ENCODE data around the gene CREBBP.
A peak's percentile ranks its signal among the peaks of the same experiment; 100 is the strongest.
"Not testable (repeated sequence)": the region's sequence is repeated elsewhere in the genome, so short reads cannot be mapped to it uniquely, and the experiment has no call there.

Gene CREBBP

DNA sequence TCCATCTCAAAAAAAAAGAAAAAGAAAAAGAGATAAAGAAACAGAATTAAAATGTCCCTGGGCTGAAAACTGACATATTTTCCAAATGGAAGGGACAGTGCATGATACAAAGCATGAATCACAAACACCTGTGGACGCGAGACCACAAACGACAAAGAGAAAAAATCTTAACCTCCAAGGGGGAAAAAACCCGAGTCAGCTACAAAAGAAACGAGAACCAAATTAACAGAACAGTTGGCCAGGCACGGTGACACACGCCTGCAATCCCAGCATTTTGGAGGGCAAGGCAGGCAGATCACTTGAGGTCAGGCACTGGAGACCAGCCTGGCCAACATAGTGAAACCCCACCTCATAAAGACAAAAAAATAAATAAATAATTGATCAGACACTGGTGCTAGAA lies 165.1 kb downstream of the CREBBP start:
- DNase-seq (ENCODE audit: low read depth in 2 of 2), result no peak

DNA sequence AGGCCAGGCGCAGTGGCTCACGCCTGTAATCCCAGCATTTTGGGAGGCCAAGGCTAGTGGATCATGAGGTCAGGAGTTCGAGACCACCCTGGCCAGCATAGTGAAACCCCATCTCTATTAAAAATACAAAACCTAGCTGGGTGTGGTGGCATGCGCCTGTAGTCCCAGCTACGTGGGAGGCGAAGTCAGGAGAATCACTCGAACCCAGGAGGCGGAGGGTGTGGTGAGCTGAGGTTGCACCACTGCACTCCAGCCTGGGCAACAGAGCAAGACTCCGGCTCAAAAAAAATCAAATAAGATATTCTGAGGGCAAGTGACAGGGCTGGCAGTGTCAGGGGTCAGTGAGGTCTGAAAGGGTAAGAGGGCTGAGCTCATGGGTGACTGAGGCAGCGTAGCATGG lies 166.1 kb downstream of the CREBBP start:
- not testable (repeated sequence) for DNase-seq (ENCODE audit: low read depth in 2 of 2)

DNA sequence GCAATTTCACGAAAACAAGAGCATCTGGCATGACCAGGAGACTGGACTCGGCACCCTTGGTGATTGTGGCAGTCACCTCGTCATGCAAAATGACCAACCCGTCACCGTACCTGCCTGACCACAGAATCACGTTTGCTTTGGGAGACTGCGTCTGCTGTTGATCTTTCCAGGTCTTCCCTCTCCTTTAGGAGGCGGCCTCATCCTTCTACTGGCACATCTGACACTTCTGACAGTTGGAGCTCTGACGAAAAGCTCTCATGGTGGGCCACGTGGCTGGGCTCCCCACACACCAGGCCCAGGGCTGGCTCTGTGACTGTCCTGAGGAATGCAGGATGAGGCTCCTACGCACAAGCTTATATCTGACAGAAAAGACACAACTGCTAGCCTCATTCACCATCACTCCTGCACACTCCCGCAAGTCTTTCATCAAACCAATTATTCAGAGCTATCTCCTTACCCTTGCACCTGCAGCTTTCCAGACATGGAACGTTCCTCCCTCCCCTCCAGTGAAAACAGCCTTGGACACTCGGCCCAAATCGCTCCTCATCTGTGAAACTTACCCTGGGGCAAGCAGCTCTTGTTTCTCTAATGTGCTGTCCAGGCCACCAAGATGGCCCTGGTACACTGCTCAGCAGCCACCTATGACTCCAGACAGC lies 166.8 kb downstream of the CREBBP start:
- DNase-seq (ENCODE audit: low read depth in 2 of 2), result no peak

DNA sequence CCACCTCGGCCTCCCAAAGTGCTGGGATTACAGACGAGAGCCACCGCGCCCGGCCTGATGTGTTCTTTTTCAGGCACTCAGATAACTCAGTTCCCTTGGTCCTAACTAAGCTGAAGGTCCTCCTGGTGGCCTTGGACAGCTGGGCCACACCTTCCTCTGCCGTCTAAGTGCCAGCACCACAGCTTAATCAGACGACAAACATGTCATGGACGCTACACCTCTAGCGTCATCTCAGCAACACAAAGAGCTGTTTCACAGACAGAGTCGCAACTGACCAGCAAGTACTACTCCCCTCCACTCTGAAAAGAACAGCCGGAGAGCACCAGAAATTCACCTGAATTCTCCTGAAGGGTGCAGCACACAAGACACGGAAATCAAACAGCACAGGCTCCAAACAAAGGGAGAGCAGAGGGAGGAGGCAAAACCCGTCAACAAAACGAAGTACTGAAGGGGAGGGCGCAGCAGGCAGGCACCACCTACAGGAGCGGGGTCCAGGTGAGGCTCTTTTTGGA lies 167.6 kb downstream of the CREBBP start:
- no peak for DNase-seq (ENCODE audit: low read depth in 2 of 2)

DNA sequence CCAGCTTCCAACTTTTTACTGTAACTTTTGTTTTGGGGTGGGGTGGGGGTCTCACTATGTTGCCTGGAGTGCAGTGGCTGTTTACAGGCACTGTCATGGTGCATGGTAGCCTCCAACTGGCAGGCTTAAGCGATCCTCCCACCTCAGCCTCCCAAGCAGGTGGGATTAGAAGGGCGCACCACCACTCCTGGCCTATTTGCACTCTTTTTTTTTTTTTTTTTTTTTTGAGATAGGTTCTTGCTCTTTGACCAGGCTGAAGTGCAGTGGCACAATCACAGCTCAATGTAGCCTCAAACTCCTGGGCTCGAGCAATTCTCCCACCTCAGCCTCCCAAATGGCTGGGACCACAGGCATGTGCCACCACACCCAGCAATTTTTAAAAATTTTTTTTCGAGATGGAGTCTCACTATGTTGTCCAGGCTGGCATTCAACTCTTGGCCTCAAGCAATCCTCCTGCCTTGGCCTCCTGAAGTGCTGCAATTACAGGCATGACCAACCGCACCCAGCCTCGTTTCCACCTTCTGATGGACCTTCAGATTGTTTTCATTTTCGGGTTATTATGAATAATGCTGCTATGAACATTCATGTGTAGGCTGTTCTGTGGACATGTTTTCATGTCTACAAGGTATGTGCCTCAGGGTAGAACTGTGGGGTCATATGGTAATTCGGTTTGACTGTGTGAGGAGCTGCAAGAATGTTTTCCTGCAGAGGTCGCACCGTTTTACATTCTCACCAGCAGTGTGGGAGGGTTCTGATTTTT lies 174.1 kb downstream of the CREBBP start:
- no peak for DNase-seq (ENCODE audit: low read depth in 2 of 2)

DNA sequence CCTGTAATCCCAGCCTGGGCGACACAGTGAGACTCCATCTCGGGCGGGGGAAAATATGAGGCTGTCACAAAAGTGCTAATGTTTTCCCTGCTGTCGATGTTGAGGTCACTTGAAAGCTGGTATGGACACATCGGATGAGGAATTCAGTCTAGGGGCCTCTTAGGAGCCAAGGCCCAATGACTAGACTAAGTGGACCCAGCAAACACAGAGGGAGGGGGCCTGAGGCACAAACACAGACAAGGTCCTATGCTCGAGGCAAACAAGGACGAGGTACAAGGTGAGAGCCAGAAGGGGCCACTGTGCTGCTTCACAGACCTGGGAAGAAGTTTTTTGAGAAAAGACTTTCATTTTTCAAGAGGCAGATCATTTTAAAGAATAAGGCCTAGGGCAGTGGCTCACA lies 178.4 kb downstream of the CREBBP start:
- DNase-seq (ENCODE audit: low read depth in 2 of 2), result no peak

DNA sequence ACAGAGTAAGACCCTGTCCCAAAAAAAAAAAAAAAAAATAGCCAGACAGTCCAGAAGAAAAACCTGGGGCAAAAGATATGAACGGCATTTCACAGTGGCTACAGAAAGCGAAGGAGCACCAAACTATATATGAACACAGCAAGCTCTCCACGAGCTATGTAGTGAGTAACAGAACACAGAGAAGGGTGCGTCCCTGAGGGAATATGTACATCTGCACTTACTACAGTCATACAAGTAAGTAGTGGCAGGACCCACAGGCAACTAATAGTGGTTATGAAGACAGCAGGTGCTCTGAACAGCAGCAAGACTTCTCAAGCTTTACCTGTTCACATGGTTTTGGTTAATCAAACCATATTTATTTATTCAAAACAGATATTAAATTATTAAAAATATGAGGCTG lies 179.0 kb downstream of the CREBBP start:
- no peak for DNase-seq (ENCODE audit: low read depth in 2 of 2)

DNA sequence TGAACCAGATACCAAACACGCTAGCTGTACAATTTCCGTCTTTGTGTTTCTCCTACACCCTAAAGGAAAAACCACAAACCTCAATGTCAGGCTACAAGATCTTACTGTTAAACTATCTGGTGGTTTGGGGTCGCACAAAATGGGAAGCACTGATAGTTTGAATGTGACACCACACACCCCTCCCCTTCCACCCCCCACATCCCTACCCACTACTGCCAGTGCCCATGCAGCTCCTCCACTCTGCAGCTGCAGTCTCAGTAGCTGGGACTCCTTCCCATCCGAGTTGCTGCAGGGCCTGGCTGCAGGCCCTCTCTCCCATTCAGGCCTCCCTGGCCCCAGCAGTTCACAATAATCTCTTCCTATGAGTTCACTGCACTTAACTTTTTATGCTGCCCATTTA lies 181.6 kb downstream of the CREBBP start:
- no peak for DNase-seq (ENCODE audit: low read depth in 2 of 2)

DNA sequence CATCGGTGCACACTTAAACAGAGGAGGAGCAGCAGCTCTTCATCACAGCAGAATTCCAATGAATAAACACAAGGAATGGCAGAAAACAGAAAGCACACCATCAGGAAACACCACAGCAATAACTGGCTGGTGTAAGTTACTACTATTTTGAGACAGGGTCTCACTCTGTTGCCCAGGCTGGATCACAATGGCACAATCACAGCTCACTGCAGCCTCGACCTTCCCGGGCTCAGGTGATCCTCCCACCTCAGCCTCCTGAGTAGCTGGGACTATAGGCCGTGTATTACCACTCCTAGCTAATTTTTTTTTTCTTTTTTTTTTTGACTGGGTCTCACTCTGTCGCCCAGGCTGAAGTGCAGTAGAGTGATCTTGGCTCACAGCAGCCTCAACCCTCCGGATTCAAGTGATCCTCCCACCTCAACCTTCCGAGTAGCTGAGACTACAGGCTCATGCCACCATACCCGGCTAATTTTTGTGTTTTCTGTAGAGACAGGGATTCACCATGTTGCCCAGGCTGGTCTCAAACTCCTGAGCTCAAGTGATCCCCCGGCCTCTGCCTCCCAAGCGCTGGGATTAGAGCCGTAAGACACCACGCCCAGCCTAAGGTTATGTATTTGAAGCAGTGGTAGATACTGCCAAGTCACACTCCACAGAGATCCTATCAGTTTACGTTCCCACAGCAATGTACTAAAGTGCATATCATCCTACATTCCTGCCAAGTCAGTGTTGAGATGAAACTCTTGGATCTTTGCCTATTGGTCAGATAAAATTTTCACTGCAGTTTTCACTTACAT lies 183.9 kb downstream of the CREBBP start:
- no peak for DNase-seq (ENCODE audit: low read depth in 2 of 2)

DNA sequence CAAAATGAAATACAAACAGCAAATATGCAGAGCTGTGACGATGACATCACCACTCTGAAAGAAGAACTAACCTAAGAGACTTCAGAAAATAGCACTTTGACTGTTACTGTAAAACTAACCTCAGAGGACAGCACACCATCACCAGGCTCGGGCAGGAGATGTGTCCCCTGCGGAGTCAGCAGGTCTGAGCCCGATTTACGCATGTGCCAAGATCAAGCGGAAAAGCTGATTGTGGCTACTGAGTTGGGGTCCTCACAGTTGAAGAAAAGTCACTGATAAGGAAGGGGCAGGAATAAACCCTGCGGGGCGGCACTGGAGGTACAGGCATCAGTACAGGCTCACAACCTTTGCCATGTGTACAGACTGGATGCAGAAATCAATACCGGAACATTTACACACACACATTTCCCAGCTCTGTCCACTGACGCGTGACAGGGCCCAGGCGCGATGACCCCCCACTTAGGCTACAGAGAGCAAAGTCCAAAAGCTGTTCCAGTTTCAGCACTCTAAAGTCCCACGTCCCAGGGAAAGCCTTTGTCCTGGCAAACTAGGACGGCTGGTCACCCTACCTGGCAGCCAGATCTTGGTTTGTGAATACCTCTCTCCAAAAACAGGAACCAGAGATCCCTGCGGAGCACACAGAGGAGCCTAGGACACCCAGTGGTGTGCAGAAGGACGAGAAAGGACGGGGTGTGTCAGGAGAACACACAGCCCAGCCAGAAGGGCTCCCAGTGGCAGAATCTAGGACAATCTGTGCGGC lies 184.7 kb downstream of the CREBBP start:
- DNase-seq (ENCODE audit: low read depth in 2 of 2), result no peak

DNA sequence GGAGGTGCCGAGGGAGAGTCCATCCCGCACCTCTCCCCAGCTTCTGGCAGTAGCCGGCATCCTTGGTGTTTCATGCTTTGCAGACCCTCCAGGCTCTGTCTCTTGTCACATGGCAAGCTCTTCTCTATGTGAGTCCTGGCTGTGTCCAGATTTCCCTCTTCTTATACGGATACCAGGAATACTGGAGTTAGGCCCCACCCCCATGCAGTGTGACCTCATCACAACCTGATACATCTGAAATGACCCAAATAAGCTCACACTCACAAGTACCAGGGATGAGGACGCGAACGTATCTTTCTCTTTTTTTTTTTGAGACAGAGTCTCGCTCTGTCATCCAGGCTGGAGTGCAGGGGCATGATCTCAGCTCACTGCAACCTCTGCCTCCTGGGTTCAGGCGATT lies 186.5 kb downstream of the CREBBP start:
- DNase-seq (ENCODE audit: low read depth in 2 of 2), result no peak

DNA sequence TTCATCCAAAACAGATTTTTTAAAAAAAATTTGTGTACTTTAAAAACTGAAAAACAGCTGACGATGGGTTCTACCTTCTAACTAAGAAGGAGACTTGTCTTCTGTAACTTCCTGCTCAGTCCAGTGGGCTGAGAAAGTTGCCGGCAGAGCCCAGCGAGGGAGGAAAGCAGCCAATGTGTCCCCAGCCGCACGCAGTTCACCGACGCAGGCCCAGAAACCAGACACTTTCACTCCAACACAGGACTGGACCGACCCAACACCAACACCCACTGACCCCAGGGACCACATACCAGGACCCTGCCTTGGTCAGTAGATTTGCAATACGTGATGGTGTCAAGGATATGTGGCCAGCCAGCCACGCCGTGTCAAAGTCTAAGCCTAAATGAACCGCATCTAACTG lies 188.8 kb downstream of the CREBBP start:
- no peak for DNase-seq (ENCODE audit: low read depth in 2 of 2)

DNA sequence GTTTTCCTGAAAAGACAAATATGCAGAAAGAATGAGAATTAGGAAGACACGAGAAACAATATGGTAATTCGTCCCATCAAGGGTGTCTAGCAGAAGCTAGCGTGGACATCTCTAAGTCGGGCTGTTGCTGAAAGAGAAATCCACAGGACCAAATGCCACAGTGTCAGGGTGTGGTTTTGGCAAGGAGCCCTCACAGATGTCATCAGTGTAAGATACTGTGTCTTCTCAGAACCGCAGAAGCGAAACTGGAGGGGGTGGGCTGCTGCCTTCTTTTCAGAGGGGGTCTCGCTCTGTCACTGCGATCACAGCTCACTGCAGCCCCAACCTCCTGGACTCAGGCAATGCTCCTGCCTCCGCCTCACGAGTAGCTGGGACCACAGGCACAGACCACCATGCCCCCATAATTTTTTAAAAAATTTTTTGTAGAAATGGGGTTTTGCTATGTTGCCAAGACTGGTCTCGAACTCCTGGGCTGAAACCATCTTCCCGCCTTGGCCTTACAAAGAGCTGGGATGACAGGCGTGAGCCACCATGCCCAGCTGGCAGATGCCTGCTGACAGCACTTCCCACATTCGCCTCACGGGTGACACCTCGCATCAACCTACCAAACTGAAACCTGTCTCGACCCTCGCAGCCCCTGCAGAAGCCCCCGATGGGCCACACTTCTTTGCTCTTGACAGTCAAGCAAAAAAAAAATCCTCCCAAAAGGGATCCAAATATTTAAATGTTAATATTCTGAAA lies 189.4 kb downstream of the CREBBP start:
- no peak for DNase-seq (ENCODE audit: low read depth in 2 of 2)

DNA sequence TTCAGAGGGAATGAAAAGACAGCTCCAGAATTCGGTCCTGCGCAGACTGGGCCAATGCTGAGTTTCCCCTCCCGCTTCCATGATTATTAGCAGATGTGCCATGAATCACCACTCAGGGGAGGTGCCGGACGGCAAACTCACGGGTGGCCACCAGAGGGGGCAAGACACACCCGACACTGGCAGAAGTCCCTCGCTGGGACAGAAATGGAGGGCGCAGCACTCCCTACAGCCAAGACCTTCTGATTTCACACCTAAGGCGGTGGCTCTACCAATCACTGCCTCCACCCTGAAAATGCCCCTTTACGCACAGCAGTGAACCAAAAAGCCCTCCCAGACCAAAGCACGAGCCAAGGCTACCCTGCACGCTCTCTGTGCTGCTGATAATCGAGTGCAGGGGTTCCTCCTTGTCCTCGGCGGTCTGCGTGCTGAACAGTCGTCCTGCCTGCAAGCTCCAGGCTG lies 190.0 kb downstream of the CREBBP start:
- DNase-seq (ENCODE audit: low read depth in 2 of 2), result peak; percentile 68 to 75

DNA sequence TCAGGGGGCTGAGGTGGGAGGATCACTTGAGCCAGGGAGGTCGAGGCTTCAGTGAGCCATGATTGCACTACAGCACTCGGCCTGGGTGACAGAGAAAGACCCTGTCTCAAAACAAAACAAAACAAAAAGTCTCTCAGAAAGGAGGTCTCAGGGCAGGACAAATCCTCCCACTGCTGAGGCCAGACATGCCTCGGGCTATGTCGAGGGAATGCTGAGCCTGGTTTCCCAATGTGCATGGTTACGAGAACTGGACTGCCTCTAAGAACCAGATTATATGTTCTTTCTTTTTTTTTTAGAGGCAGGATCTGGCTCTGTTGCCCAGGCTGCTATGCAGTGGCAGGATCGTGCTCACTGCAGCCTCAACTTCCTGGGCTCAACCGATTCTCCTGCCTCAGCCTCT lies 190.8 kb downstream of the CREBBP start:
- no peak for DNase-seq (ENCODE audit: low read depth in 2 of 2)

DNA sequence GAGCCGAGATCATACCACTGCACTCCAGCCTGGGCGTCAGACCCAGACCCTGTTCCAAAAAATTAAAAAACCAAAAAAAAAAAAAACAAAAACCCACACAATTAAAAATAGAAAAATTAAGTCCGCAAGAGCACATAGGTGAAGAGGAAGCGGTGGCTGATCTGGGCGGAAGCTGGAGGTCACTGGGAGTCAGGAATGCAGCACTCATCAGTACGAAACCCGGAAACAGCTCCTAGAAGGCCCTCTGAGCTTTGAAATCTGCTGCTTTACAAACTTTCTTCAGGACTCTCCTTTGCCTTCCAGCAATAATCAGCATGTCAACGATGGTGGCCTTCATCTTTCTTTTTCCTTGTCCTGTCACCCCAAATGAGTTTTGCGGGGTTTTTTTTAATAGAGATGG lies 192.7 kb downstream of the CREBBP start:
- no peak for DNase-seq (ENCODE audit: low read depth in 2 of 2)

DNA sequence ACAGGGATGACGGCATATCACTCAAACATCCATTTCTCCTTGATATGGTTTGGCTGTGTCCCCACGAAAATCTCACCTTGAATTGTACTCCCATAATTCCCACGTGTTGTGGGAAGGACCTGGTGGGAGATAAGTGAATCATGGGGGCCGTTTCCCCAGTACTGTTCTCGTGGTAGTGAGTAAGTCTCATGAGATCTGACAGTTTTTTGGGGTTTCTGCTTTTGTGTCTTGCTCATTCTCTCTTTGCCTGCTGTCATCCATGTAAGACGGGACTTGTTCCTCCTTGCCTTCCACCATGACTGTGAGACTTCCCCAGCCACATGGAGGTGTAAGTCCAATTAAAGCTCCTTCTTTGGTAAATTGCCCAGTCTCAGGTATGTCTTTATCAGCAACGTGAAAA lies 193.5 kb downstream of the CREBBP start:
- no peak for DNase-seq (ENCODE audit: low read depth in 2 of 2)

DNA sequence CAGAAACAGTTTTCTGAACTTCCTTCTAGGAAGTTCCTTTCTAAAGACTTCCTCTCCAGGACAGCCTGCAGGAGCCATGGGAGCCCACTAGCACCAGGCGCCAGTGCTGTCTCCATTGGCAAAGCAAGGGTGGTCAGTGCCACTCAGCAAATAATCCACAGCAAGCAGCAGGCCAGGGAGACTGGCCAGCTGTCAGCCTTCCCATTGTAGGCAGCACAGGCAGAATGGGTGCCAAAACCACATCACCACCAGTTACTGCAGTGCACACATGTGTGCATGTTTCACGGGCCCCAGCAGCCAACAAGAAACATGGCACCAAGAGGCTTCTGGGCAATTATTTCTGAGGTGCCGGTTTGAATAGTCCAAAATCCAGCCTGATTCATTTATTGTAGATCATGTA lies 199.3 kb downstream of the CREBBP start:
- DNase-seq (ENCODE audit: low read depth in 2 of 2), result no peak

DNA sequence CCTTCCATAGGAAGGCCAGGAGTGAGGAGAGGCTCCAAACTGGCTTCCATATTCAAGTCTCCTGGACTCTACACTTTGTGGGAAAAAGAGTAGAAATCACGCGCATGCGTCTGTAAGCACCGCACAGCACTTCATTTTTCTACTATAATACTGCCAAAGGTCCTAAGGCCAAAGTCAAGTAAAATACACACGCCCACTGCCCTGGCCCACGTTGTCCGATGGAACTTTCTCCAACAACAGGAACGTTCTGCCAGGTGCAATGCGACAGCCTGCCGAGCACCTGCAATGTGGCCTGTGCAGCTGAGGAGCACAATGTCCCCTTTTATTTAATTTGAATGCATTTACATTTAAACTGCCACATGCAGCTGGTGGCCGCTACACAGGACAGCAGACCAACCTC lies 202.5 kb downstream of the CREBBP start:
- DNase-seq (ENCODE audit: low read depth in 2 of 2), result no peak

DNA sequence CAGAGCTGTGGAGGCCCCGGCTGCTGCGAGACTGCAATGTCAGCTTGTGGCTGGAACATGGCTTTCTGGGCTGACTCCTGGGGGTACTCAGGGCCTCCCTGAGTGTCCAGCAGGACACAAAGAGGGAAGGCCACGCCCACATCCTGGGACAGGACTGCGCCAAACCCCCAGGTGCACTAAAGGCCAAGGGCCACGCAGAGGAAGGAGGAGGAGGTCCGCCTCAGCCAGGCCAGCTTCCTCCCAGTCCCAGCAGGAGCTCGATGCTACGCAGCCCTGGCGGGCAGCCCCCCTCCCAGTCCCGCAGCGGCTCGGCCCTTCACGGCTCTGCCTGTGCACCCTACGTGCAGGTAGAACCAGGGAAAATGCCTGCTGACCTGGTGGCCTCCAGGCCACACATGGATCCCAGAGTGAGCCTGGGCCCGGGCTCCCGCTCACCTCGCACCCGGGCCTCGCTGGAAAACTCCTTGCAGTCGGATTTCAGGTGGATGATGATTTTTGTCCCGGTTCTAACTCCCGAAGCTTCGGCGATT lies 204.8 kb downstream of the CREBBP start:
- DNase-seq (ENCODE audit: low read depth in 2 of 2), result no peak

Measured in stimulated activated CD8-positive, alpha-beta memory T cell treated with anti-CD3 and anti-CD28 coated beads, Interleukin-7, amount 100 ng/mL, for 4 hours (primary cell).